ENCODE measurements around the gene HIVEP2. TPM values are rescaled to one million over a fixed set of nuclear protein-coding genes. Genes with fewer than 3 reads are reported as not detected.

The HIVEP2 gene
- total RNA-seq, 1 donor from 2014 or later, result 18.7 TPM

DNA sequence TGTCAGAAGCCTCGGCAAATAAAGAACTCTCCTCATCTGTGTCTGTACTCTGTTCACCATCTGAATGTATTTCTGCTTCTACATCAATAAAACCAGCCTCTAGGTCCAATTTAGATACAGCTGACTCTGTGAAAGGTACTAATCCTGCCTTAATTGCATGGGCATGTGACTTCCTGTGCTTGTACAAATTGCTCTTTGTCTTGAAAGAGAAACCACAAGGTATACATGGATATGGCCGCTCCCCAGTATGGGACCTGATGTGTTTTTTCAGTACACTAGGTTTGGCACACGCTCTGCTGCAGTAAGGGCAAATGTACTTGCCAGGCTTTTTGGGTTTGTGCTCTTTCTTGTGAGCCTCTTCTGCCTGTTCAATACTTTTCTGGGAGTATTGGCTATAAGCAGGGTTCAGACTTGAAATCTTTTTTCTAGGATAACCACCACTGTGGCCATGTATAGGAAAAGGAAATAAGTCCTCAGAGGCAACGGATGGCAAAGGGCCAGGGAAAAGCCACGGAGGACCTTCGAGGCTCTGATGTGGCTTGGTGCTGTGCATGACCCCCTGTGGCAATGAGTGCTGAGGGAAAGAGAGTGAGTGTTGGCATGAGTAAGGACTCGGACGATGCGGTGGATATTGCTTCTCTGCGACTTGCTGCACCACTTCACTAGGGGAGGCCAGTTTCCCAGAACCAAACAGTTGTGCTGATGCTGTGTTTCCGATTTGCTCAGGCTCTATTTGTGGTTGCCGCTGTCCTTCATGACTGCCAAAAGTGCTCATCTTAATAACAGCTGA lies 170.9 kb downstream of the HIVEP2 start:
- DNase-seq, result no peak

DNA sequence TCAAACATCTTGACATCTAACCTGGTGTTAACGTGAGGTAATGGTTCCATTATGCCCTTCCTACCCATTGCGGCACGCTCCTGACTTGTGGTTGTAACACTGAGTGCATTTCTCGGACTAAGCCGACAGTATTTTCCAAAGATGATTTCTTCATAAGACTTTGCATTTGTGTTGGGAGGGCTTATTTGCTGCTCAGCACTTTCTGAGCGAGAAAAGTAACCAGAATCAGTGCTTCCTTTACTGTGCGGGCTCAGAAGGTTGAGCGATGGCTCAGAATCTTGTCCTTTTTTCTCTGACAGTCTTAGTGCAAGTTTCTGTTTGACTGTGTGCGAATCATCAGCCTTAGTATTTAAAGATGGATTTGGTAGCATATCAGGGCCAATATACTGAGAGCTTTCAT lies 171.7 kb downstream of the HIVEP2 start:
- DNase-seq, result no peak

DNA sequence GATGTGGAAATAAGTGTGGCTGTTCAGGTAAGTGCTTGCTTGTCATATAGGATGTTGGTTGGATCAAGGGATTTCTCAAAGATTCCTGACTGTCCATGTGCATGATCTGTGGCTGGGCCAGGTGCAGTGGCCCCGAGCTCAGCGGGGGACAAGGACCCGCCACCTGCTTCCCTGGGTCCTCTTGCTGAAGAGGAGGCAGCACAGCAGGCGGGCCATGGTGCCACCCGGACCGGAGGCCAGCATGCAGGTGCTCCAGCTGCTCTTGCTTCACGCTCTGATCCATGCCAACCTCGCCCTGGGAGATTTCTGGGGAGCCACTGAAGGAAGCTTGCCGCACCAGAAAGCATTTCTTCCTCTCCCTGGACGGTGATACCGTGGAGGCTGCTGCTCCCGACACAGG lies 173.8 kb downstream of the HIVEP2 start:
- no peak for DNase-seq

DNA sequence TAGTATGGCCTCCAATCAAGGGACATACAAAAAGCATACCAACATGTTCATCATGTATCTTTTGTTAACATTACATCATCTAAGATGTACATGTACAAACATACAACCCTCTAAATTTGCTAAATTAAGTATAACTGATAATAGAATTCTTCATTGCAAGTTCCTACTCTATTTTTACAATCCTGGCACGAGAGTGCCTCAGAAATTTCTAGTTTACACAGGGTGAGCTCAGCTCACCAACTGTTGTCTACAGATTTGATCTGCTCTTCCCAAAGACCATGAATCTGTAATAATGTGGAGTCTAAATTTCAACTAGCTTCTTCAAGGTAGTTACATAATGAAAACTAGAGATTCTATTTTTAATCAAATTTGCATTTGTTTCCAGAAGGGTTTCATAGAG lies 179.7 kb downstream of the HIVEP2 start:
- DNase-seq, result no peak

DNA sequence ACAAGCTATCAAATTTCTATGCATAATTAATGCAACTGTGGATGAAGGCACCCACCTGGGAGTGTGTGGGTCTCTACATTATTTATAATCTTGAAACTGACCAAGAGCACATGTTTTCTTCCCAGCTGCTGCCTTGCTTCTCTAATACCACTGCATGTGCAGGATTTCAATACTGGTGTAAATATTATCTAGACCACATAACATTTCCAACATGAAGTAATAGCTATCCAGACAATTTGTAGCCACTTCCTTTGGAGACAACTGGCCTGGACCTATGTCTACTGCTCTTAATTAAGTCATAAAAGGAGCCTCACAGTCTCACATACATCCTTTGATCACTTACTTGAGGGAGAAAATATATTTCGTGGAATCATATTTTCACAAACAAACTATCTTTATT lies 180.7 kb downstream of the HIVEP2 start:
- DNase-seq, result no peak

DNA sequence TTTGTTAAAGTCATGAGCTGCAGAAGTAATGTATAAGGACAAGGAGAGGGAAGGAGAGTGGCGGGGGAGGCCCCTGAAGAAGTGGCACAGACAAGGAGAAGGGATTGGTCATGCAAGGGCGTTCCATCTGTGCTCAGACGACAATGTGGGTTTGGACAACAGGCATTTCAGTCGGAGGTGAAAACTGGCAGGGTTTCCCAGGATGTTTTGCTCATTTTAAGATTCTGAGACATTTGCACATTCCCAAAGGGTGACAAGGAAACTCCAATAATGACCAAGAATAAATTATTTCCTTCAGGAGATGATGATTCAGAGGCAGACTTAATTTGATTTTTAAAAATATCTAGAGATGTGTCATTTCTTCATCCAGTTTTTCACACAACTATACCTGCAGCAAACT lies 181.8 kb downstream of the HIVEP2 start:
- DNase-seq, result no peak

DNA sequence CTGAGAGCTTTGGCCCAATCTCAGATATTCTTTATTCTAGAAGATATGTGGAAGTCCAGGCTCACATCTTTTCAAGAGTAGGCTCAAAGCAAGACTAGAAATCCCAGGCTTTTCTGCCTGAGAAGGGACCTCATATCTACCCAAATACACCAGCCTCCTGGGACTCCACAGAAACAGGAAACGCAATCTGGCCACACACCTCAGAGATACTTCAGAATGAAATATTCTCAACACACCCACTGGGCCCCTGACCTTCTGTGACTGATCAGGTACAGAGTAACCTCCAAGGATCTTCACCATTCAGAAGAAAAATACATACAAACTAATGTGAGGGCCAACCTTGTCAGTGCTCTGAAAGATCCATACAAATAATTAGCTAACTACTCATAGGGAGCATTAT lies 183.2 kb downstream of the HIVEP2 start:
- DNase-seq, result no peak

DNA sequence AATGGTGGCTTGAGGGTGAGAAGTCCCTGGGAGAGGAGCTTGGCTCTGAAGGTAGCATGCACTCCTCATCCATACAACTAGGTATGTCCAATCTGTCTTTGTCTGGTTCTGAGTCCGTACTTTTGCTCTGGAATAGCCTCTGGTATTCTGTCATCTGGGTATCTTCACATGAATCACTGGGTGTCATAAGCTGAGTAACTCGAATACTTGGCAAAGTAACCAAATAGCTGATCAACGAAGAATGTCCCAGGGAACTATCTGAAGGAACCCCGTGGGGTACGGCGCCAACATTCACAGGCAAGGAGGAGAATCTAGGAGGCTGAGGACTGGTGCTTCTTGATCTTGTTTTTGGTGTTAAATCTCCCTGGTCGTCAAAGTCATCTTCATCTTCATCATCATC lies 184.8 kb downstream of the HIVEP2 start:
- no peak for DNase-seq

DNA sequence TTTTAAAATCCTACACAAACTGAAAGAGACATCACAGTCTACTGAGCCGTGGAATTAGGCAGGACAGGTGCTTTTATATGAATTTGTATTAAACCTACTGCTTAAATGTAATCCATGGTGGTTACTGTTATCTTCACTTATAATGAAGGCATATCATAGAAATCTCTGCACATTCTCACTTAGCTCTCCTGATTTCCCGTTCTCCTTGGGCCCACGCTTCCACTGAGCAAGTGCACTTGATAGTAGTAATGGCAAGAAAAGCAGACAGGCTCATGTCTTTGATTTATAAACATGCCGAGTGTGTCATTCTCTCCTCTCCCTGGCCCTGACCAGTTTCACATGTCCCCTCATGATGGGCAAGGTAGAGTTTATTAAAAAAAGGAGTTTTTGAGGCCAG lies 186.3 kb downstream of the HIVEP2 start:
- no peak for DNase-seq

DNA sequence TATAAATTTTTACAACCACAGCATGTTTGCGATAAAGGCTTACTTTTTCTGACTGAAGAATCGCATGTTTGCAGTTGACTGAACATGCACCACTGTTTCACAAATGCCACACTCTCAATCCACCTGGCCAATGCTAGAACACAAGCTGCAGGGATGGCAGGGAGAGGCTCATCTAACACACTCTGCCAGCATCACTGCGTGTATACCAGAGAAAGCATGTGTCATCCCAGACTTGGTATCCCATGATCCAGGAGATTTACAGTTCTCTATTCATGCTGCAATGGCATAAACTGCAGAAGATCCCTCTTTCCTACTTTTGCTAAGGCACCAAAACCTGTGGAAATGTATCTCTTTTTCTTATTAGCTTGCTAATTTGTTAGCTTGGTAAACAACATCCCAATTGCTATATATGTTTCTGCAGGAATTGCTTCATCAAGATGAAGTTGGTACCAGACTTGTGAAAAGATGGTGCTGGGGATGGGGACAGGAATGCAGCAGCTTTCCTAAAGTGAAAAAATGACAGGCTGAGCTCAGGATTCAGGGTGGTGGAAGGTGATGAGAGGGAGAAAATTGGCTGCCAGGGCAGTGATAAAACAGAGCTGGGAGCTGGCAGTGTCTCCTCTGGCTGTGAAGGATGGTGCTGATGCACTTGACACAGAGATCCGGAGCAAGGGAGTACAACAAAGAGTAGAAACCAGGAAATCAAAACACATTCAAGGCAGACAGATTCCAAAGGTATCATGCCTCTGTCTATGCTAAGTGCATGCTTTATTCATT lies 186.9 kb downstream of the HIVEP2 start:
- DNase-seq, result no peak

DNA sequence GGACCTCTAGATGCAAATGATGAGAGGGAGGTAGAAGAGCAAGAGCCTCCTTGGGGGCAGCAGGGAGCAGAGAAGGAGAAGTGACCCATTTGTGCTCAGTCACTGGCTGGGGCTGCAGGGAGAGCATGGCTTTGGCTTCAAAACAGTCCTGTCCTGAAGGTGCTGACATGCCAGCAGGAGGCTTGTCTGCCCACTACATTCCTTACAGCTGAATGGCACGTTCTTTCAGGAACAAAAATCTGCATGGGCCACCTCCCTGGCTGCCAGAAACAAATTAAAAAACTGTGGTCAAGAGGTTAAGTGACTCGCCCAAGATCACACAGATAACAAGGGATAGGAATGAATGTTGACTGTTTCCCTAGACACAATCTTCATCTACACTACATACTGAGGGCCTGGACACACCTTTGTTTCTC lies 188.8 kb downstream of the HIVEP2 start:
- no peak for DNase-seq

DNA sequence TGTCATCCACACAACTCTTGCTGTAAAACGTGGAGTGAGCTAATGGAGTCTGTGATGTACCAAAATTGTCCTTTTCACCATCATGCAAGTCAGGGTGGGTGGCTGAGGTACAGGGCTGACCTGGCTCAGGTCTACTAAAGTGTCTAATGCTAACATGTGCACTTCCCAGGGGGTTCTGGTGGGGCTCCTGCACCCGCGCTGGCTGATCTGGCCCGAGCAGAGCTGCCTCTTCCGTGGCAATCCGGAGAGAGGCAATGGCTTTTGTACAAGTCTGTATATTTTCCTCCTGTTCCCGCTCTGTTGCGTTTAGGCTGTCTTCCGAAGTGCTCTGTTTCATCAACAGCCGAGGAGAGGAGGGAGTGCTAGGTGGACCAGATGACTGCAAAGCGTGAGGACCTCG lies 191.8 kb downstream of the HIVEP2 start:
- no peak for DNase-seq

DNA sequence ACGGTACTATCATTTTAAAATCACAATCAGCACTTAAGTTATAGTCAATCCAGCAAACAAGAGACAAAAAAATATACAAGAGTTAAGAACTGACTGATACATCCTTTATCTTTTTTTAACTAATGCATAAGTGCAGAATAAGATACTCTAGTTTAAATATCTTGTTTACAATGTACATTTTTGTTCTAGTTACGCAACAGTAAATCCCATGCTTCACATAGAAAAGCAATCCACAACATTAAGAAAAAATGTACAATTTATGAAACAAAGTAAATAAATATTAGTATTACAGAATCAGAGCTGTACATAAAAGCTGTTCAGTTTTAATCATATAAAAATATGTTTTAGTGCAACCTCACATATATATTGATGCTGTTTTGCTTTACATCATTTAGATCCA lies 192.6 kb downstream of the HIVEP2 start:
- no peak for DNase-seq

DNA sequence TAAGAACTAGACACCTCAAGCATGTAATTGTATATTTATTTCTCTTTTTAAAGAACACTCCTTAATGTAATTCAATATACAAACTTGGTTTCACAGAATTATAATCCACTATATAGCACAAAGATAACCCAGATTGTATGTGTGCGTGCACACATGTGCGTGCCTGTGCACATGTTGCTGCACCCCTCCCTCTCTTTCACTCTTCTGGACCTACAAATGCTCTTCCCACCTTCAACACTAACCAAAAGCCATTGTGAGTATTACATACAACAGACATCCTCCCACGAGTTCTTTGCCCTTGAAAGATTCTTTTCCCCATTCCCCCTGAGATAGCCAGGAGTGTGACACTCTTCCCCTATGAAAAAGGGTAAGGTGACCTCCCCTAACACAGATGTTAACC lies 193.5 kb downstream of the HIVEP2 start:
- no peak for DNase-seq

DNA sequence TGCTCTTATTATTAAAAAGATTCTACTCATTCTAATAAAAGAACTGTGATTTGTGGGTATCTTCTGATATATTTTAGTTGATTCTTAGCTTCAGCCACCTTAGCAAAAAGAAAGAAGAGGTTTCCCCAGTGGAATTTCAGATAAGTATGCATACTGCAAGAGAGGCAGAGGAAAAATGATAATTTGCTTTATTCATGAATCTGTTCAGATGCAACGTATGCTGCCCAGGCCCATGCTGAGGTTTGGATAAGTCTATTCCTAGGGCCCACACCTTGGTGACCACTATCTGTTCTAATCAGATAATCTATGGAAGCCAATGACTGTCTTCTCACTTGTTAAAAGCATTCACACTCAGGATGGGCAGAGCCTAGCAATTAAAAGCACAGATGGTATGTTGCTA lies 194.0 kb downstream of the HIVEP2 start:
- DNase-seq, result no peak

DNA sequence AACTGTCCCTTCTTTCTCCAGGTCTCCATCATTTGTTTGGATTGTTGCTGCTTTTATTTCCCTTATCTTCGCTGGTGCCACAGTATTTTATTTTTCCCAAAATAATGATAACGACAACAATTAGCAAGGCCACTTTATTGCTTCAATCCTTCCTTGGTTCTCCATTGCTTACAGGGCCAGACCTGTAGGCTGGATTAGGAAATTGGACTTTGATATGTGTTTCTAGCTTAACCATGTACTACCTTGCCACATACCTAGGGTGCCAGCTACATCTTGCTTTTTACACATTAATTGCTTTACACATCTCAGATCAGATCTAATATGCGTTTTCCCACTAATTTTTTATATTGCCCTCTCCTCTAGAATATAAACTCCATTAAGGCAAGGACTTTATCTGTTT lies 195.4 kb downstream of the HIVEP2 start:
- no peak for DNase-seq

DNA sequence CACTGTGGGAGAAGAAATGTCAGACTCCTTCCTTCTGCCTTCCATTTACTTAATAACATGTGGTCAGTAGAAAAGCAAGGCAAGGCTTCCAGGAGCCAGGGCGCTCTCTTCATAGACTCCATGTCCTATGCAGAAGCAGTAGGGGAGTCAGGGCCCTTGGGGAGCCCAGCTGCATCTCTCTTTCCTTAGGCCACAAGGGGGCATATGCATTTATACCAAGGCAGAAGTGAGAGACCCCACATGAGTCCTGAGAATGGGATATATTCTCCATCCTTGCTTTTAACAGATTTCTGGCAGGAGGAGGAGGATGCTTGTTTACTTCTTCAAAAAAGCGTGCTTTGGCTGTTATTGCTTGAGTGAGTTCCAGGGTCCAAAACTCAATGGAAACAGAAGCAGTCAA lies 198.5 kb downstream of the HIVEP2 start:
- DNase-seq, result no peak

DNA sequence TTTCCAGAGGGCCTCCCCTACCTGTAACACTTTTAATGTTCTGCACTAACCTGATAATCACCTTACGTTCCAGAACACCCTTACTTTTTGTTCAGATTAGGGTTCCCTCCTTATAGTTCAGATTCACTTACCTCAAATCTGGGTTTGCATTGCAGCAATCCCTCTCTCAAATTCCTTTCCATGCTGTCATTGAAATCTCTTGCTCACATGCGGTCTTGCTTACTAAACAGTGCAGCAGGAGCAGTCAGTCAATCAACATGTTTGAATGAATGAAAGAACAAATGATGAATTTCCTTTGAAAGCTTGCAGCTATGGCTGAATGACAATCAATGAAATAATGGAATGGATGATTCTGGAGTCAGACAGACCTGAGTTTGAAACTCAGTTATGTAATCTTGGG lies 200.1 kb downstream of the HIVEP2 start:
- no peak for DNase-seq

DNA sequence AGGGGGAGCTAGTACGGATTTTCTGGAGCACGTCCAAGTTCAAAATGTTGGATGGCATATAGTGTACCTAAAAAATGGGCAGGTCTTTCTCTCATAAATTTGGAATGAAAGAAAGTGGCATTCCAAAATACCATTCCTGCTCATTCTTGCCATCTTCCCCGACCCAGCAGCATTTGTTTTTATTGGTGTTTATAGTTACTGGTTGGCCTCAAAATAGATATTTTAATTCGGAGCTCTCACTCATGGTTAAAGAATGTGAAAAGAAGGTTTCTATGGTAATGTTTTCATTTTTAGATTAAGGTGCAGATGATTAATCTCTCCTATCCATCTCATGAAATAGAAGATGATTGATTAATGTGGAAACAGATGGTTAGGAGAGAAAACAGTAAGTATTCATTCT lies 204.5 kb downstream of the HIVEP2 start:
- DNase-seq, result no peak

DNA sequence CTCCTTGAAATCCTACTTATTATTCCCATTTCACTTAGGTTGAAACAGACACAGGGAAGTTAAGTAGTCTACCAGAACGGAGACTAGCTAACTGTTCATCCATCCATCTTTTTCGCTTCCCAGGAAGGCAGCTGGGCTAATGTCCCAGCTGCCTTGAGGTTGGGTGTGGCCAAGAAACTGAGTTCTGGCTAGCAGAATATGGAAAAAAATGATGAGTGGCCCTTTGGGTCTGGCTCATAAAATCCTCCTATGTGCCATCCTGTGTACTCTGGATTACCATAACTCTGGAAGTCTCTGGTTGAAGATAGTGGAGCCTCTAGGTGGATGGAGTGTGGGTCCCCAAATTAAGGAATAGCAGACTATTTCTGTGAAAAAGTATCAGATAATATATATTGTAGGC lies 206.2 kb downstream of the HIVEP2 start:
- DNase-seq, result no peak

DNA sequence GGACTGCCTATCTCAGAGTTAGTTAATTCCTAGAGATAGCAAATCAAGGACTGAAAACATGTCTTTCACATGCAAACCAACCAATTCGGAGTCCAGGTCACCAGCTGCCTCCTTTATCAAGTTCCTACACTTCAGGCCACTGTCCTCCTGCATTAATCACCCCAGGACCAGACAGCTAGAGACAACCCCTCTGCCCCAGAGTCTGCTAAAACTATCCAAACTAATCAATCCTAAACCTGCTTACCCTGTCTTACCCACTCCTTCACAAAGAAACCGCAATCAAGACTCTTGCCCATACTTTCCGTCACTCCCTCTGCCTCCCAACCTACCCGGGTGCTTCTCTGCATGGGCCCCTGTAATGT lies 207.0 kb downstream of the HIVEP2 start:
- no peak for DNase-seq

DNA sequence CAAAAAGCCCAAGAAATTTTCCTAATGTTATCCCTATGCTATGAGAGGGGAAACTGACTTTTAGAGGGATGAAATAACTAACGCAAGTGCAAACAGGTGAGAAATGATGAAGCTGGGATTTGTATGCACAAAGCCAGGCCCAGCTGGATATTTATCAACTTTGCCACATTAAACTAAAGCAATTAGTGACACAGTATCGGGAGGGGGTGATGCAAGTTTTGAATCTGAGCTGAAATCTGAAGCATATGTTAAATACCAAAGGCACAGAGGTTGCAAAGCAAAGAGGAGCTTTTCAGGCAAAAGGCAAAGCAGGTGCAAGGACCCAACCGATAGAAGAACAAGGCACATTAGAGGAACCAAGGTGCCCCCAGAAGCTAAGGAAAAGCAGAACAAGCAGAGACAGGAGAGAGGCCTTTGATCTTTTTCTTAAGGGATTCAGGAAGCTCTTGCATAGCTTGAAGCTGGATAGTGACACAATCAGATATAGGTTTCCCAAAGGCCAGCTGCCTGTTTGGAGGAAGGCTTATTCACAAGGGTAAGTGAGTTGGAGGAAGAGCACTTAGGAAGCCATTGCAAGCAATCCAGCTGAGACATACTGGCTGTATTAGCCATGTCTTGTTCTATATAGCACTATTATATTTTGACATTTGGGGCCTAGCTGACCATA lies 207.5 kb downstream of the HIVEP2 start:
- DNase-seq, result no peak

DNA sequence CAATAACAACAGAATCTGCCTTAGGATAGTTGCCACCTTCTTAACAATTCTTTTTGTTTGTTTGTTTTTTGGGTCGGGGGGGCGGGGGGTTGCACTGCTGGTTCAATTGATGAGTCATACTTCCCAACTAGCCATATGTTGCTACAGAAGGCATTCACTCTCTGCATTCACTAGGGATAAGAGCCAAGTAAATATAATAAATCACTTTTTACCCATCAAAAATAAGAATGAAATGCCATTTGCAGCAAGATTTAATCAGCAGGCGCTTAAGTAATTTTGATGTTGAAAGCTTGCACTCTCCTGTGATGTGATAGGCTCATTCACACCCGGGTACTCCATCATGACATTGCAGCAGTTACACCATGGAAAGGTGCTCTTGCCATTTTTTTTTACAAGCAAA lies 209.8 kb downstream of the HIVEP2 start:
- DNase-seq, result no peak

DNA sequence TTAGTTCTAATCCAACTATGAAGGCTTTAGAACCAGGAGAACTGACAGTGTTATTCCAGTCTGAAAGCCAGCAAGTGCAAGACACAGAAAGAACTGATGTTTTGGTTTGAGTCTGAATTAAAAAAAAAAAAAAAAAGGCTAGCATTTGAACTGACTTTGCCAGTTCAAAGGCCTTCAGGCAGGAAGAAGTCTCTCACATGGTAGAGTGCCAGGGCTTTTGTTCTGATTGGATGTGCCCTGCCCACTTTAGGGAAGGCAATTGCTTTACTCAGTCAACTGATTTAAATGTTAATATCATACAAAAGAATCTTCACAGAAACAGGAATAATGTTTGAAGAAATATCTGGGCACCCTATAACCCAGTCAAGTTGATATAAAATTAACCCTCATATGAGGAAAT lies 212.2 kb downstream of the HIVEP2 start:
- no peak for DNase-seq

Measured in skin of body (tissue), 2 donors.